Lung (tissue), 4 donors: ENCODE data around the gene AK3. TPM values are rescaled to one million over a fixed set of nuclear protein-coding genes. Genes with fewer than 3 reads are reported as not detected.

Experiments used
- polyA plus RNA-seq, 2 donors: library from polyadenylated mRNA; stranded (reverse); fragments of 200-250 nt; gene quantifications; one replicate each; pipeline ENCODE4 v1.2.1, GENCODE V29; 2013
- total RNA-seq, 2 donors: library from RNA; depleted of rRNA in 1 of 2; stranded (reverse); fragments of >200 nt in 1 of 2; gene quantifications; one replicate each; pipeline ENCODE4 v1.2.1, GENCODE V29; 2014 to 2021
- donor health status: Bipolar disorder and iron deficiency.
- donor health status: healthy.
- donor health status: DM: yes; HTN: yes; CAD: no.

Gene AK3
- total and polyA plus RNA-seq, 4 donors: 22.4 to 62.7 (median 31.8) TPM

Other genes starting within 250 kb of the AK3 start
- gene PLPP6, start 78.9 kb downstream of the AK3 start, total RNA-seq: 1 to 10 TPM; 6.2 to 6.9 TPM
- 1 to 10 TPM; 3.8 to 4.2 TPM for gene PLPP6, start 78.9 kb downstream of the AK3 start, polyA plus RNA-seq
- gene SPATA6L, start 74.7 kb downstream of the AK3 start, total RNA-seq: 10 to 100 TPM; 18.2 to 25.6 TPM
- 1 to 10 TPM; 2.1 to 4.6 TPM for gene SPATA6L, start 74.7 kb downstream of the AK3 start, polyA plus RNA-seq
- 10 to 100 TPM; 17.2 to 30.7 TPM for gene CDC37L1, start 61.6 kb downstream of the AK3 start, total RNA-seq
- 10 to 100 TPM in 1 of 2 donors, 1 to 10 TPM in 1; 9.3 to 11.0 TPM for gene CDC37L1, start 61.6 kb downstream of the AK3 start, polyA plus RNA-seq
- gene RCL1, start 51.7 kb upstream of the AK3 start, total RNA-seq: 10 to 100 TPM; 27.7 to 62.2 TPM
- 10 to 100 TPM; 14.8 to 19.1 TPM for gene RCL1, start 51.7 kb upstream of the AK3 start, polyA plus RNA-seq
- gene JAK2, start 244.1 kb upstream of the AK3 start, total RNA-seq: 10 to 100 TPM; 24.3 to 30.5 TPM
- 1 to 10 TPM; 5.3 to 10.0 TPM for gene JAK2, start 244.1 kb upstream of the AK3 start, polyA plus RNA-seq